Measurements from ENCODE around the gene LAMB4. TPM values are rescaled to one million over a fixed set of nuclear protein-coding genes. Genes with fewer than 3 reads are reported as not detected.
"Not testable (repeated sequence)": the region's sequence is repeated elsewhere in the genome, so short reads cannot be mapped to it uniquely, and the experiment has no call there.

Gene LAMB4
- total RNA-seq, 2 experiments from 2014 or later, result 0.40 to 0.45 TPM

GRCh38 chr7:108037741-108038140 lies 92.4 kb downstream of the LAMB4 start:
- Mint-ChIP-seq H3K27me3 (peaks cover 11% of the 10 kb centered on the region), H3K9me3 (no peaks in the 10 kb centered on the region), H3K36me3 (no peaks in the 10 kb centered on the region), H3K27ac (no peak overlapping the region), H3K4me1 (no peaks in the 10 kb centered on the region), H3K4me3 (no peak overlapping the region)
- DNase-seq, result no peak

- H3K4me1 Mint-ChIP-seq, result no peaks in the 10 kb centered on the region
- no peaks in the 10 kb centered on the region for H3K36me3 Mint-ChIP-seq
- H3K27ac Mint-ChIP-seq, result no peak overlapping the region
- peaks cover 11% of the 10 kb centered on the region for H3K27me3 Mint-ChIP-seq
- no peak overlapping the region for H3K4me3 Mint-ChIP-seq
- no peaks in the 10 kb centered on the region for H3K9me3 Mint-ChIP-seq
- no peak for DNase-seq
These were observed 93.0 kb downstream of the LAMB4 start for GRCh38 chr7:108037140-108037539.

- no peak overlapping the region for H3K4me3 Mint-ChIP-seq
- H3K27me3 Mint-ChIP-seq, result peaks cover under 1% of the 10 kb centered on the region
- no peaks in the 10 kb centered on the region for H3K9me3 Mint-ChIP-seq
These were observed 95.6 kb downstream of the LAMB4 start for GRCh38 chr7:108034586-108034985.

GRCh38 chr7:108033776-108034497 lies 96.2 kb downstream of the LAMB4 start:
- H3K4me3 Mint-ChIP-seq, result no peak overlapping the region
- H3K4me1 Mint-ChIP-seq, result no peaks in the 10 kb centered on the region
- no peaks in the 10 kb centered on the region for H3K9me3 Mint-ChIP-seq
- no peak for DNase-seq
- no peaks in the 10 kb centered on the region for H3K27me3 Mint-ChIP-seq
- H3K36me3 Mint-ChIP-seq, result no peaks in the 10 kb centered on the region
- no peak overlapping the region for H3K27ac Mint-ChIP-seq

More at GRCh38 chr7:108034586-108034985, 95.6 kb downstream of the LAMB4 start:
- no peak for DNase-seq
- Mint-ChIP-seq H3K27ac (no peak overlapping the region), H3K36me3 (no peaks in the 10 kb centered on the region), H3K4me1 (no peaks in the 10 kb centered on the region)

DNA sequence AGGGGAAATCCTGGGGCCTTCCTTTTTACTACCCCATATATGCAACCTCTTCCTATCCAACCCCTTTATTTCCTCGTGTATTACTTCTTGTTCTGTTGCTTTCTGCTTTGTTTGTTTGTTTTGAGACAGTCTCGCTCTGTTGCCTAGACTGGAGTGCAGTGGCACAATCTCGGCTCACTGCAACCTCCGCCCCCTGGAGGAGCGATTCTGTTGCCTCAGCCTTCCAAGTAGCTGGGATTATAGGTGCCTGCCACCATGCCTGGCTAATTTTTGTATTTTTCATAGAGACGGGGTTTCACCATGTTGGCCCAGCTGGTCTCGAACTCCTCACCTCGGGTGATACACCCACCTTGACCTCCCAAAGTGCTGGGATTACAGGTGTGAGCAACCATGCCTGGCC lies 96.9 kb downstream of the LAMB4 start:
- not testable (repeated sequence) for DNase-seq, H3K4me3 Mint-ChIP-seq, H3K36me3 Mint-ChIP-seq, H3K27me3 Mint-ChIP-seq, H3K4me1 Mint-ChIP-seq, H3K27ac Mint-ChIP-seq, H3K9me3 Mint-ChIP-seq

DNA sequence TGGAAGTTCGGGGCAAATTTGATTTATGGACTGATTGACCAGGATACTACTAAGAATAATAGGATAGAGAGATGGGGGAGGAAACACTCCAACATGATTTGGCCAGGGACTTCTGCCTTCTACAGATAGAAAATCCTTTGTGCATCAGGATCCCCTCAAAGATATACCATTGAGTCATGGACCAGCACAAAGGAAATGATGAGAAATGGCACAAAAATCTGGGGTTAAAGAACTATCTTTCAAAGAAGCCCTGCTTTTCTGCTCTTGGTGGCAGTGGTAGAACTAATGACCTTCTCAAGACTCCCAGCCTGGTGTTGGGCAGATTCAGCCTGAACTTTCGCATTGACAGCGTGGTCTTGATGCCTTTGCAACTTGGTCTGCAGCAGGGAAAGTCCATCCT lies 99.6 kb downstream of the LAMB4 start:
- no peak for DNase-seq
- no peak overlapping the region for H3K4me3 Mint-ChIP-seq
- no peaks in the 10 kb centered on the region for H3K4me1 Mint-ChIP-seq
- no peaks in the 10 kb centered on the region for H3K9me3 Mint-ChIP-seq
- no peak overlapping the region for H3K27ac Mint-ChIP-seq
- no peaks in the 10 kb centered on the region for H3K27me3 Mint-ChIP-seq
- H3K36me3 Mint-ChIP-seq, result no peaks in the 10 kb centered on the region

GRCh38 chr7:108029034-108029433 lies 101.1 kb downstream of the LAMB4 start:
- Mint-ChIP-seq H3K36me3 (no peaks in the 10 kb centered on the region), H3K9me3 (no peaks in the 10 kb centered on the region), H3K27me3 (no peaks in the 10 kb centered on the region), H3K4me3 (no peak overlapping the region), H3K4me1 (no peaks in the 10 kb centered on the region), H3K27ac (no peak overlapping the region)
- no peak for DNase-seq

GRCh38 chr7:108028111-108028510 lies 102.0 kb downstream of the LAMB4 start:
- no peak for DNase-seq
- Mint-ChIP-seq H3K4me1 (no peaks in the 10 kb centered on the region), H3K27me3 (no peaks in the 10 kb centered on the region), H3K9me3 (no peaks in the 10 kb centered on the region), H3K4me3 (no peak overlapping the region), H3K36me3 (no peaks in the 10 kb centered on the region), H3K27ac (no peak overlapping the region)

- Mint-ChIP-seq H3K4me3 (no peak overlapping the region), H3K27ac (no peak overlapping the region), H3K9me3 (no peaks in the 10 kb centered on the region), H3K4me1 (no peaks in the 10 kb centered on the region), H3K36me3 (no peaks in the 10 kb centered on the region), H3K27me3 (no peaks in the 10 kb centered on the region)
- no peak for DNase-seq
These were observed 102.9 kb downstream of the LAMB4 start for GRCh38 chr7:108027239-108027638.

- H3K27ac Mint-ChIP-seq, result no peak overlapping the region
- no peaks in the 10 kb centered on the region for H3K27me3 Mint-ChIP-seq
- H3K36me3 Mint-ChIP-seq, result no peaks in the 10 kb centered on the region
- no peaks in the 10 kb centered on the region for H3K4me1 Mint-ChIP-seq
- H3K4me3 Mint-ChIP-seq, result no peak overlapping the region
- H3K9me3 Mint-ChIP-seq, result no peaks in the 10 kb centered on the region
- DNase-seq, result no peak
These were observed 103.5 kb downstream of the LAMB4 start for GRCh38 chr7:108026647-108027046.

- no peaks in the 10 kb centered on the region for H3K4me1 Mint-ChIP-seq
- H3K9me3 Mint-ChIP-seq, result no peaks in the 10 kb centered on the region
- peaks cover under 1% of the 10 kb centered on the region for H3K27me3 Mint-ChIP-seq
- DNase-seq, result no peak
- H3K27ac Mint-ChIP-seq, result no peak overlapping the region
- H3K4me3 Mint-ChIP-seq, result no peak overlapping the region
- H3K36me3 Mint-ChIP-seq, result no peaks in the 10 kb centered on the region
These were observed 104.0 kb downstream of the LAMB4 start for GRCh38 chr7:108026116-108026515.

DNA sequence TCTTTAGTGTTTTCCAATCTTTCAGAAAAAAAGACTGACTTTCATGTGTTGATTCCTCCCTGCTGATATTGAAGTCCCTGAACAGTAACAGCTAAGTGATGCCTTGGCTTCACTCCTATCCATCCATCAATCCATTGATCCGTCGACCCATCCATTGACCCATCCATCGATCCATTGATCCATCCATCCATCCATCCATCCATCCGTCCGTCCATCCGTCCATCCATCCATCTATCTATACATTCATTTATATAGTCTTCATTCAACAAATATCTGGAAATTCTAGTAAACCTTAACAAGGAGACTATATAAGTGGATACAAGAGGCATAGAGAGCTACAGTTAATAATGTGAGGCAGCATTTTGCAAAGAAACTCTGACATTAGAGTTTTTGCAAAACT lies 105.6 kb downstream of the LAMB4 start:
- no peaks in the 10 kb centered on the region for H3K36me3 Mint-ChIP-seq
- H3K9me3 Mint-ChIP-seq, result no peaks in the 10 kb centered on the region
- peaks cover 7% of the 10 kb centered on the region for H3K27me3 Mint-ChIP-seq
- H3K4me1 Mint-ChIP-seq, result no peaks in the 10 kb centered on the region
- DNase-seq, result no peak
- H3K4me3 Mint-ChIP-seq, result no peak overlapping the region
- H3K27ac Mint-ChIP-seq, result no peak overlapping the region

- Mint-ChIP-seq H3K27ac (no peak overlapping the region), H3K27me3 (peaks cover 16% of the 10 kb centered on the region), H3K36me3 (no peaks in the 10 kb centered on the region), H3K9me3 (no peaks in the 10 kb centered on the region), H3K4me1 (no peaks in the 10 kb centered on the region), H3K4me3 (no peak overlapping the region)
- DNase-seq, result no peak
These were observed 109.6 kb downstream of the LAMB4 start for GRCh38 chr7:108020585-108020984.

- H3K4me3 Mint-ChIP-seq, result no peak overlapping the region
- no peaks in the 10 kb centered on the region for H3K4me1 Mint-ChIP-seq
- no peaks in the 10 kb centered on the region for H3K9me3 Mint-ChIP-seq
- peaks cover 16% of the 10 kb centered on the region for H3K27me3 Mint-ChIP-seq
- no peaks in the 10 kb centered on the region for H3K36me3 Mint-ChIP-seq
- DNase-seq, result no peak
- no peak overlapping the region for H3K27ac Mint-ChIP-seq
These were observed 111.5 kb downstream of the LAMB4 start for GRCh38 chr7:108018668-108019067.

GRCh38 chr7:108017776-108018151 lies 112.4 kb downstream of the LAMB4 start:
- no peaks in the 10 kb centered on the region for H3K9me3 Mint-ChIP-seq
- no peak for DNase-seq
- no peaks in the 10 kb centered on the region for H3K4me1 Mint-ChIP-seq
- no peak overlapping the region for H3K4me3 Mint-ChIP-seq
- H3K27me3 Mint-ChIP-seq, result peaks cover 16% of the 10 kb centered on the region
- H3K36me3 Mint-ChIP-seq, result no peaks in the 10 kb centered on the region
- H3K27ac Mint-ChIP-seq, result no peak overlapping the region
